Keratinocyte (primary cell): ENCODE results near the gene PAPOLA. TPM values are rescaled to one million over a fixed set of nuclear protein-coding genes. Genes with fewer than 3 reads are reported as not detected.

Experiments
- DNase-seq: peaks from one replicate; pipeline ENCODE4 v3.0.0-alpha.2; 2011; ENCODE audit warnings: low read depth, missing footprints, low spot score
- FAIRE-seq: peaks from 2 replicates; lab custom pipeline; 2011; peaks lifted over from hg19 to GRCh38; lab: Jason Lieb, UNC
- H2AFZ ChIP-seq: 2 replicates; pipeline ENCODE4 v1.6.0; 2012; ENCODE audit warnings: low read length, control low read depth, inconsistent platforms; ENCODE audit not compliant: control insufficient read depth
- H3K27ac ChIP-seq: 2 replicates; pipeline ENCODE4 v1.5.1; 2011; ENCODE audit warnings: low read length; ENCODE audit not compliant: control insufficient read depth, insufficient read depth
- H3K27me3 ChIP-seq: 3 replicates; pipeline ENCODE4 v1.6.0; 2011; ENCODE audit warnings: low read length; ENCODE audit not compliant: control insufficient read depth, insufficient read depth; ENCODE audit errors: extremely low read depth
- H3K36me3 ChIP-seq, 2 experiments: 2 replicates in 1 of 2; 3 replicates in 1 of 2; pipeline ENCODE4 v1.5.1; 2011; ENCODE audit warnings: low read length in 2 of 2, mild to moderate bottlenecking in 1 of 2; ENCODE audit not compliant: control insufficient read depth in 2 of 2, insufficient read depth in 2 of 2; ENCODE audit errors: extremely low read depth in 1 of 2
- H3K4me1 ChIP-seq: 3 replicates; pipeline ENCODE4 v1.5.1; 2011; ENCODE audit warnings: low read length; ENCODE audit not compliant: control insufficient read depth, insufficient read depth; ENCODE audit errors: extremely low read depth
- H3K4me2 ChIP-seq: 3 replicates; pipeline ENCODE4 v1.6.0; 2011; ENCODE audit warnings: low read depth, low read length; ENCODE audit not compliant: control insufficient read depth, insufficient read depth; ENCODE audit errors: extremely low read depth
- H3K4me3 ChIP-seq, 3 experiments: fragments of 200-600 bp in 1 of 3; sonication (generic) in 1 of 3; 2 replicates in 2 of 3; 3 replicates in 1 of 3; pipeline ENCODE4 v1.5.1; 2011 to 2016; ENCODE audit warnings: low read length in 3 of 3, mild to moderate bottlenecking in 3 of 3, control low read depth in 2 of 3, inconsistent platforms in 1 of 3, low read depth in 1 of 3, mixed read lengths in 1 of 3, mixed run types in 1 of 3, moderate library complexity in 1 of 3; ENCODE audit not compliant: control insufficient read depth in 2 of 3, insufficient read depth in 2 of 3; ENCODE audit errors: extremely low read depth in 1 of 3
- H3K79me2 ChIP-seq: 2 replicates; pipeline ENCODE4 v1.6.0; 2012; ENCODE audit warnings: low read length; ENCODE audit not compliant: control insufficient read depth, insufficient read depth
- H3K9ac ChIP-seq: 3 replicates; pipeline ENCODE4 v1.6.0; 2011; ENCODE audit warnings: low read length; ENCODE audit not compliant: control insufficient read depth, insufficient read depth; ENCODE audit errors: extremely low read depth
- H3K9me1 ChIP-seq: 3 replicates; pipeline ENCODE4 v1.6.0; 2011; ENCODE audit warnings: low read length; ENCODE audit not compliant: control insufficient read depth, insufficient read depth; ENCODE audit errors: extremely low read depth
- H3K9me3 ChIP-seq: 2 replicates; pipeline ENCODE4 v1.5.1; 2012; ENCODE audit warnings: low read depth, low read length; ENCODE audit not compliant: control insufficient read depth
- H4K20me1 ChIP-seq: 3 replicates; pipeline ENCODE4 v1.6.0; 2011; ENCODE audit warnings: low read length; ENCODE audit not compliant: control insufficient read depth, insufficient read depth; ENCODE audit errors: extremely low read depth
- CTCF ChIP-seq, 3 experiments: IDR thresholded peaks in 1 of 3; conservative IDR thresholded peaks in 1 of 3; optimal IDR thresholded peaks in 1 of 3; 2 replicates in 2 of 3; 3 replicates in 1 of 3; pipeline versions ENCODE3 to v1.5.1; 2011; ENCODE audit warnings: low read length in 3 of 3, mild to moderate bottlenecking in 3 of 3, moderate library complexity in 2 of 3, control low read depth in 1 of 3, inconsistent platforms in 1 of 3; ENCODE audit not compliant: insufficient read depth in 2 of 3; ENCODE audit errors: extremely low read depth in 1 of 3
- EZH2 ChIP-seq: IDR thresholded peaks from one replicate; pipeline ENCODE4 v1.6.1; 2012; ENCODE audit warnings: inconsistent platforms, mild to moderate bottlenecking, low read length, moderate library complexity
- dilution Hi-C: fragments of 300-500 bp; cut with MboI; formaldehyde crosslinking; loops from one replicate; pipeline ENCODE4 v1.7.0; 2020; ENCODE audit warnings: low sequenced_read_pairs; ENCODE audit not compliant: extremely low pct_ligation_motif_present
- polyA plus RNA-seq, 5 experiments: library from polyadenylated mRNA; depleted of rRNA in 3 of 5; stranded (reverse) in 3 of 5; stranded (forward) in 1 of 5; unstranded in 1 of 5; fragments of >200 nt; gene quantifications; 1 replicate in 1 of 5; 2 replicates in 3 of 5; 3 replicates in 1 of 5; pipeline versions ENCODE4 v1.2.1 to v1.2.3, GENCODE V29; 2011 to 2012; ENCODE audit warnings: missing spikeins in 2 of 5, low read depth in 1 of 5, low replicate concordance in 1 of 5

Gene PAPOLA
- polyA plus RNA-seq, 1 donor (not counting 4 experiments of a cell fraction or from before 2014, with no cell fraction given) = 154 TPM

- Histone ChIP-seq H3K4me2 (no peak overlapping the region), H3K27ac (no peak overlapping the region), H3K36me3 (peaks cover 4 to 10% of the 10 kb centered on the region in 2 experiments), H3K4me3 (no peak overlapping the region), H4K20me1 (peaks cover 11% of the 10 kb centered on the region), H3K9ac (no peak overlapping the region), H3K9me3 (no peaks in the 10 kb centered on the region), H3K27me3 (no peaks in the 10 kb centered on the region), H3K4me1 (no peaks in the 10 kb centered on the region), H2AFZ (no peak overlapping the region), H3K9me1 (no peaks in the 10 kb centered on the region), H3K79me2 (peaks cover 83% of the 10 kb centered on the region)
- TF ChIP-seq CTCF (optimal IDR thresholded peaks at IDR 0.05 in 1 of 3, IDR thresholded peaks at IDR 0.05 in 1 of 3, conservative IDR thresholded peaks at IDR 0.05 in 1 of 3; ENCODE audit: extremely low read depth in 1 of 3, insufficient read depth in 2 of 3, low read length in 3 of 3) = no peak
- TF ChIP-seq EZH2 = no peak
- no peak for FAIRE-seq
- no peak for DNase-seq
- dilution Hi-C loops = no loop called here
Observed at GRCh38 chr14:96519970-96520369, 17.8 kb downstream of the PAPOLA start.

- Histone ChIP-seq H3K9ac (no peak overlapping the region), H3K9me3 (no peaks in the 10 kb centered on the region), H3K4me3 (no peak overlapping the region), H3K36me3 (peaks cover 9 to 10% of the 10 kb centered on the region in 2 experiments), H4K20me1 (no peaks in the 10 kb centered on the region), H2AFZ (no peak overlapping the region), H3K9me1 (no peaks in the 10 kb centered on the region), H3K79me2 (peaks cover 40% of the 10 kb centered on the region), H3K4me2 (no peak overlapping the region), H3K27me3 (no peaks in the 10 kb centered on the region), H3K4me1 (no peaks in the 10 kb centered on the region), H3K27ac (no peak overlapping the region)
- FAIRE-seq (no peak), DNase-seq (no peak)
- dilution Hi-C loops = no loop called here
- TF ChIP-seq CTCF (optimal IDR thresholded peaks at IDR 0.05 in 1 of 3, IDR thresholded peaks at IDR 0.05 in 1 of 3, conservative IDR thresholded peaks at IDR 0.05 in 1 of 3; ENCODE audit: extremely low read depth in 1 of 3, insufficient read depth in 2 of 3, low read length in 3 of 3) (no peak), EZH2 (no peak)
Observed at GRCh38 chr14:96525452-96525851, 23.3 kb downstream of the PAPOLA start.
